ENCODE measurements around the gene DENND1A. TPM values are rescaled to one million over a fixed set of nuclear protein-coding genes. Genes with fewer than 3 reads are reported as not detected.

Gene DENND1A
- total RNA-seq, 2 experiments from 2014 or later = 21.9 to 23.3 TPM

GRCh38 chr9:123787416-123787815, 142.5 kb downstream of the DENND1A start:
- CTCF ChIA-PET = interaction anchor here (1.1 kb wide), 1 partner anchor 85 kb away, joined by 3 read pairs; no protein-coding TSS in a partner anchor
- DNase-seq (no peak), ATAC-seq (no peak)
- Mint-ChIP-seq H3K4me3 (no peak overlapping the region), H3K4me1 (ENCODE audit: low read depth) (no peaks in the 10 kb centered on the region), H3K27me3 (no peaks in the 10 kb centered on the region), H3K27ac (no peak overlapping the region), H3K36me3 (ENCODE audit: low read depth) (peaks cover 2% of the 10 kb centered on the region), H3K9me3 (no peaks in the 10 kb centered on the region)
- intact Hi-C loops (cut with micrococcal nuclease) = no loop called here
- no peak for TF ChIP-seq CTCF (IDR thresholded peaks at IDR 0.05)
- POLR2A ChIA-PET = no interaction called here

GRCh38 chr9:123784518-123784917, 145.4 kb downstream of the DENND1A start:
- Mint-ChIP-seq H3K27ac (no peak overlapping the region), H3K36me3 (ENCODE audit: low read depth) (peaks cover 2% of the 10 kb centered on the region), H3K4me3 (no peak overlapping the region), H3K27me3 (no peaks in the 10 kb centered on the region), H3K9me3 (no peaks in the 10 kb centered on the region), H3K4me1 (ENCODE audit: low read depth) (no peaks in the 10 kb centered on the region)
- POLR2A ChIA-PET = no interaction called here
- TF ChIP-seq CTCF (IDR thresholded peaks at IDR 0.05) = no peak
- ATAC-seq (no peak), DNase-seq (no peak)
- intact Hi-C loops (cut with micrococcal nuclease) = no loop called here
- CTCF ChIA-PET = no interaction called here

- Mint-ChIP-seq H3K27me3 (no peaks in the 10 kb centered on the region), H3K4me3 (no peak overlapping the region), H3K4me1 (ENCODE audit: low read depth) (peaks cover 10% of the 10 kb centered on the region), H3K36me3 (ENCODE audit: low read depth) (peaks cover 2% of the 10 kb centered on the region), H3K27ac (no peak overlapping the region), H3K9me3 (no peaks in the 10 kb centered on the region)
- POLR2A ChIA-PET = no interaction called here
- no peak for TF ChIP-seq CTCF (IDR thresholded peaks at IDR 0.05)
- no peak for DNase-seq
- CTCF ChIA-PET = no interaction called here
- intact Hi-C loops (cut with micrococcal nuclease) = no loop called here
- ATAC-seq = no peak
Observed at GRCh38 chr9:123778232-123778902, 151.6 kb downstream of the DENND1A start.

GRCh38 chr9:123776708-123777537, 153.0 kb downstream of the DENND1A start:
- Mint-ChIP-seq H3K9me3 (no peaks in the 10 kb centered on the region), H3K4me1 (ENCODE audit: low read depth) (peaks cover 10% of the 10 kb centered on the region), H3K36me3 (ENCODE audit: low read depth) (peaks cover 2% of the 10 kb centered on the region), H3K4me3 (no peak overlapping the region), H3K27me3 (no peaks in the 10 kb centered on the region), H3K27ac (no peak overlapping the region)
- TF ChIP-seq CTCF (IDR thresholded peaks at IDR 0.05) = no peak
- ChIA-PET POLR2A (no interaction called here), CTCF (interaction anchor here (0.8 kb wide), 1 partner anchor 234 kb away, joined by 3 read pairs; no protein-coding TSS in a partner anchor)
- intact Hi-C loops (cut with micrococcal nuclease) = no loop called here
- ATAC-seq (no peak), DNase-seq (no peak)

Data from activated CD8-positive, alpha-beta T cell treated with anti-CD3 and anti-CD28 coated beads for 36 hours (primary cell).